HG03439 (cell line): ENCODE results near the gene CKAP5.
A peak's percentile ranks its signal among the peaks of the same experiment; 100 is the strongest.

Source experiments
- ATAC-seq: cut with Tn5 transposase; IDR thresholded peaks from one replicate; pipeline ENCODE4 v1.9.1; 2021; ENCODE audit warnings: mild to moderate bottlenecking, moderate library complexity; ENCODE audit not compliant: unreplicated experiment

The CKAP5 gene

GRCh38 chr11:46701078-46701654 is 144.9 kb downstream of the CKAP5 start:
- ATAC-seq = no peak

- ATAC-seq = peak; percentile 89
Observed at GRCh38 chr11:46700241-46701077, 145.6 kb downstream of the CKAP5 start, which contains the start of the genes ARHGAP1 and ZNF408. Gene ARHGAP1, minus strand, starts transcription at chr11:46700619. Its CDS starts 4,512 bp downstream, at chr11:46696107. Gene ZNF408, plus strand, starts transcription at chr11:46701031. Its CDS starts 17 bp downstream, at chr11:46701048.

GRCh38 chr11:46698597-46698996 is 147.5 kb downstream of the CKAP5 start:
- no peak for ATAC-seq

- ATAC-seq = no peak
Observed at GRCh38 chr11:46697723-46698122, 148.4 kb downstream of the CKAP5 start.

GRCh38 chr11:46697303-46697702 is 148.8 kb downstream of the CKAP5 start:
- no peak for ATAC-seq

GRCh38 chr11:46696212-46696558 is 149.9 kb downstream of the CKAP5 start:
- no peak for ATAC-seq

GRCh38 chr11:46695345-46696211 is 150.5 kb downstream of the CKAP5 start:
- no peak for ATAC-seq

GRCh38 chr11:46694607-46695006 is 151.5 kb downstream of the CKAP5 start:
- no peak for ATAC-seq

- no peak for ATAC-seq
Observed at GRCh38 chr11:46694072-46694471, 152.0 kb downstream of the CKAP5 start.

GRCh38 chr11:46693597-46694012 is 152.5 kb downstream of the CKAP5 start:
- no peak for ATAC-seq
